Neuronal stem cell (in vitro differentiated cells): ENCODE measurements around the gene DLG2.

Source experiments
- DNase-seq: peaks from one replicate; pipeline ENCODE4 v3.0.0-alpha.2; 2013; ENCODE audit warnings: low spot score
- H2AFZ ChIP-seq: one replicate; pipeline ENCODE4 v1.6.1; 2013; ENCODE audit warnings: mild to moderate bottlenecking, low read length, inconsistent platforms
- H2AK5ac ChIP-seq: 2 replicates; pipeline ENCODE4 v1.6.1; 2013; ENCODE audit warnings: low read depth, mild to moderate bottlenecking, inconsistent platforms, low read length, moderate library complexity, mixed read lengths
- H2BK120ac ChIP-seq: 2 replicates; pipeline ENCODE4 v1.6.1; 2013; ENCODE audit warnings: low read depth, mild to moderate bottlenecking, inconsistent platforms, low read length, moderate library complexity, mixed read lengths
- H2BK12ac ChIP-seq: one replicate; pipeline ENCODE4 v1.6.1; 2013; ENCODE audit warnings: low read length, inconsistent platforms
- H2BK15ac ChIP-seq: 2 replicates; pipeline ENCODE4 v1.6.1; 2013; ENCODE audit warnings: mild to moderate bottlenecking, low read length, inconsistent platforms, mixed read lengths
- H2BK5ac ChIP-seq: one replicate; pipeline ENCODE4 v1.6.1; 2013; ENCODE audit warnings: inconsistent platforms, mild to moderate bottlenecking, low read length, moderate library complexity
- H3K14ac ChIP-seq: one replicate; pipeline ENCODE4 v1.6.1; 2013; ENCODE audit warnings: low read length, inconsistent platforms
- H3K18ac ChIP-seq: 2 replicates; pipeline ENCODE4 v1.6.1; 2013; ENCODE audit warnings: low read length, inconsistent platforms
- H3K23ac ChIP-seq: 2 replicates; pipeline ENCODE4 v1.6.1; 2013; ENCODE audit warnings: low read depth, mild to moderate bottlenecking, mixed read lengths, low read length, inconsistent platforms; ENCODE audit not compliant: poor library complexity
- H3K27ac ChIP-seq: replicated peaks from 3 replicates; pipeline ENCODE4 v1.5.1; 2013; ENCODE audit warnings: low read length, inconsistent platforms
- H3K27me3 ChIP-seq, 3 experiments: 2 replicates each; pipeline ENCODE4 v1.6.1; 2013; ENCODE audit warnings: low read length in 3 of 3, mild to moderate bottlenecking in 2 of 3, inconsistent platforms in 1 of 3, low read depth in 1 of 3, mixed read lengths in 1 of 3, moderate library complexity in 1 of 3; ENCODE audit not compliant: control insufficient read depth in 3 of 3, insufficient read depth in 3 of 3
- H3K36me3 ChIP-seq, 2 donors: replicated peaks in 1 of 2; 2 replicates each; pipeline ENCODE4 v1.6.1; 2013; ENCODE audit warnings: low read length in 2 of 2; ENCODE audit not compliant: control insufficient read depth in 2 of 2, insufficient read depth in 2 of 2
- H3K4ac ChIP-seq: 2 replicates; pipeline ENCODE4 v1.6.1; 2013; ENCODE audit warnings: inconsistent platforms, mild to moderate bottlenecking, low read length, moderate library complexity
- H3K4me1 ChIP-seq, 2 donors: 1 replicate in 1 of 2; 2 replicates in 1 of 2; pipeline ENCODE4 v1.6.1; 2013; ENCODE audit warnings: low read length in 2 of 2, low read depth in 1 of 2; ENCODE audit not compliant: control insufficient read depth in 2 of 2, insufficient read depth in 1 of 2
- H3K4me2 ChIP-seq: one replicate; pipeline ENCODE4 v1.6.1; 2013; ENCODE audit warnings: mild to moderate bottlenecking, low read length, inconsistent platforms; ENCODE audit not compliant: insufficient read depth, poor library complexity, severe bottlenecking
- H3K4me3 ChIP-seq, 2 donors: 2 replicates each; pipeline ENCODE4 v1.5.1; 2013; ENCODE audit warnings: low read length in 2 of 2, mild to moderate bottlenecking in 2 of 2, inconsistent platforms in 1 of 2, moderate library complexity in 1 of 2
- H3K79me1 ChIP-seq: one replicate; pipeline ENCODE4 v1.6.1; 2013; ENCODE audit warnings: low read depth, mild to moderate bottlenecking, inconsistent platforms, low read length, moderate library complexity
- H3K9ac ChIP-seq: one replicate; pipeline ENCODE4 v1.6.1; 2013; ENCODE audit warnings: mild to moderate bottlenecking, low read depth, low read length, inconsistent platforms; ENCODE audit not compliant: poor library complexity
- H3K9me3 ChIP-seq, 2 donors: replicated peaks in 1 of 2; 2 replicates each; pipeline versions ENCODE3 to v1.6.1; 2013; ENCODE audit warnings: low read length in 2 of 2, mild to moderate bottlenecking in 2 of 2, inconsistent platforms in 1 of 2, low read depth in 1 of 2, mixed read lengths in 1 of 2, moderate library complexity in 1 of 2; ENCODE audit not compliant: control insufficient read depth in 2 of 2, insufficient read depth in 1 of 2
- H4K8ac ChIP-seq: one replicate; pipeline ENCODE4 v1.6.1; 2013; ENCODE audit warnings: low read depth, mild to moderate bottlenecking, inconsistent platforms, low read length, moderate library complexity
- H4K91ac ChIP-seq: one replicate; pipeline ENCODE4 v1.6.1; 2013; ENCODE audit warnings: low read length, low read depth, mild to moderate bottlenecking, inconsistent platforms; ENCODE audit not compliant: poor library complexity
- WGBS, 2 donors: extraction: QIAGEN DNeasy Blood & Tissue Kit; methylation state at CpG; one replicate each; pipeline ENCODE4 v1.1.7; 2013; ENCODE audit warnings: missing lambda C conversion rate in 2 of 2, mixed read lengths in 1 of 2; ENCODE audit not compliant: insufficient read length in 2 of 2, insufficient replicate concordance in 1 of 2; ENCODE audit errors: extremely low coverage in 2 of 2; 5-methylcytosine and 5-hydroxymethylcytosine counted together

DLG2 gene

GRCh38 chr11:84947970-84948580 lies 679.1 kb downstream of the DLG2 start:
- Histone ChIP-seq H4K91ac (no peak overlapping the region), H3K27ac (no peak overlapping the region)

DNA sequence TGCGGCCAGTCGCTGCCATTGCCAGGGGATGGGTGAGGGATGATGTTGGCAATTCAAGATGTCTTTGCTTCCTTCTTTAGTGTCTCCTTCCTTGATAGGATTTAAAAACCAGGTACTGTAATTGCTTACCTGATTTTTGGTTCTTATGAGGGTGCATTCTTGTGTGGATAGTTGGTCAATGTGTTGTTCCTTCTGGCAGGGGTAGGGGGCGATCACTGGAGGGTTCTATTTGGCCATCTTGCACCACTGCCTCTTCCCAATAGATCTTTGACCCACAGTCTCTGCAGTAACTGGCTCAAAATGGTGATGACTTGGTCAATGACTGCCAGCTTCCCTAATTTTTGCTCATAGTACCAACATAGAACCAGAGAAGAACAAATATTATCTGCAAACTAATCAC lies 680.1 kb downstream of the DLG2 start:
- Histone ChIP-seq H2BK12ac (no peak overlapping the region), H3K4ac (no peak overlapping the region), H3K36me3 (no peaks in the 10 kb centered on the region), H2BK120ac (no peak overlapping the region), H3K4me1 (peaks cover 0 to 2% of the 10 kb centered on the region in 2 donors), H3K9ac (no peak overlapping the region), H2AFZ (no peak overlapping the region), H3K23ac (no peak overlapping the region), H2BK5ac (no peak overlapping the region), H4K8ac (no peak overlapping the region), H3K14ac (no peak overlapping the region), H4K91ac (no peak overlapping the region), H3K79me1 (no peaks in the 10 kb centered on the region), H3K27me3 (no peaks in the 10 kb centered on the region), H2BK15ac (no peak overlapping the region), H3K27ac (no peak overlapping the region), H3K4me2 (no peak overlapping the region), H3K18ac (no peak overlapping the region), H3K4me3 (no peak overlapping the region), H3K9me3 (peaks cover 2 to 3% of the 10 kb centered on the region in 2 donors), H2AK5ac (no peak overlapping the region)
- no peak for DNase-seq
- no CpG with 5 or more reads among the region's 3 CpGs for WGBS, 2 donors

More at GRCh38 chr11:84947970-84948580, 679.1 kb downstream of the DLG2 start:
- Histone ChIP-seq H4K8ac (no peak overlapping the region), H2BK15ac (no peak overlapping the region), H3K14ac (no peak overlapping the region), H2BK5ac (no peak overlapping the region), H3K4ac (no peak overlapping the region), H3K23ac (no peak overlapping the region), H2AFZ (peak overlapping the region; percentile 21), H3K9me3 (peaks cover 2 to 3% of the 10 kb centered on the region in 2 donors), H3K18ac (no peak overlapping the region), H3K27me3 (no peaks in the 10 kb centered on the region), H3K9ac (no peak overlapping the region), H3K36me3 (no peaks in the 10 kb centered on the region), H2AK5ac (no peak overlapping the region), H3K4me2 (no peak overlapping the region), H3K4me3 (no peak overlapping the region), H3K4me1 (peaks cover 0 to 2% of the 10 kb centered on the region in 2 donors), H2BK120ac (no peak overlapping the region), H2BK12ac (no peak overlapping the region), H3K79me1 (no peaks in the 10 kb centered on the region)
- no CpG with 5 or more reads among the region's 3 CpGs for WGBS, 2 donors
- DNase-seq = no peak

GRCh38 chr11:84930863-84931262 lies 696.3 kb downstream of the DLG2 start:
- Histone ChIP-seq H4K8ac (no peak overlapping the region), H2BK120ac (no peak overlapping the region), H3K36me3 (no peaks in the 10 kb centered on the region), H3K79me1 (no peaks in the 10 kb centered on the region), H4K91ac (no peak overlapping the region), H3K27ac (no peak overlapping the region), H3K4me1 (no peaks in the 10 kb centered on the region), H3K18ac (no peak overlapping the region), H3K14ac (no peak overlapping the region), H3K9me3 (no peaks in the 10 kb centered on the region), H2BK5ac (no peak overlapping the region), H2BK15ac (no peak overlapping the region), H2BK12ac (no peak overlapping the region), H3K9ac (no peak overlapping the region), H2AFZ (no peak overlapping the region), H3K4ac (no peak overlapping the region), H2AK5ac (no peak overlapping the region), H3K27me3 (no peaks in the 10 kb centered on the region), H3K4me3 (no peak overlapping the region), H3K23ac (no peak overlapping the region), H3K4me2 (no peak overlapping the region)
- no peak for DNase-seq
- WGBS, 2 donors = no CpG with 5 or more reads among the region's 1 CpG

DNA sequence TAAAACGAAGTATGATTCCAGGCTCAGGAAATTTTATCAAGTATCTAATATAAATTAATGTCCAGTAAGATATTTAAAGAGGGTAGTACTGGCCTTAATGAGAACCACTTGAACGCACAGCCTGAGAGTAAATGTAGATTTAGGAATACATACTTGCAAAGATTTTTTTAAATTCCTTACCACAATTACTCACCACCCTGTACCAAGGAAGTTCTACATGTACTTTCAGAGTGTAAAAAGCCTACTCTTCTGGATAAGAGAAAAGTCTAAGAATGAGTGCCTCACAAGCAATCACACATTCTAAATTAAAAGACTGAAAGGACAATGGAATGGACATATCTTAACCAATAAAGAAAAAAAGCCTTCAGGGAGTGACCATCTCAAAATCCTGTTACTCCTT lies 697.4 kb downstream of the DLG2 start:
- no peak overlapping the region for H3K4ac ChIP-seq
- H3K4me3 ChIP-seq = no peak overlapping the region
- H3K4me1 ChIP-seq = no peaks in the 10 kb centered on the region

More for the DNA sequence above, 697.4 kb downstream of the DLG2 start:
- Histone ChIP-seq H3K23ac (no peak overlapping the region), H3K27me3 (no peaks in the 10 kb centered on the region), H2BK120ac (no peak overlapping the region), H2AFZ (no peak overlapping the region), H3K4me2 (no peak overlapping the region), H3K27ac (no peak overlapping the region), H2BK15ac (no peak overlapping the region), H4K91ac (no peak overlapping the region), H2BK5ac (no peak overlapping the region), H3K18ac (no peak overlapping the region), H3K9ac (no peak overlapping the region), H4K8ac (no peak overlapping the region), H2BK12ac (no peak overlapping the region), H2AK5ac (no peak overlapping the region), H3K14ac (no peak overlapping the region), H3K36me3 (no peaks in the 10 kb centered on the region), H3K79me1 (no peaks in the 10 kb centered on the region), H3K9me3 (no peaks in the 10 kb centered on the region)
- no CpG with 5 or more reads among the region's 2 CpGs for WGBS, 2 donors
- no peak for DNase-seq
